Stimulated activated CD4-positive, alpha-beta T cell treated with anti-CD3 and anti-CD28 coated beads, Interleukin-1b, Interleukin-23, amount 100 ng/mL, for 4 hours (primary cell): ENCODE data around the gene BIRC5.

Source experiments
- DNase-seq, 2 donors: peaks; one replicate each; pipeline ENCODE4 v3.0.0-alpha.2; 2020; ENCODE audit warnings: low read depth in 2 of 2

The BIRC5 gene

DNA sequence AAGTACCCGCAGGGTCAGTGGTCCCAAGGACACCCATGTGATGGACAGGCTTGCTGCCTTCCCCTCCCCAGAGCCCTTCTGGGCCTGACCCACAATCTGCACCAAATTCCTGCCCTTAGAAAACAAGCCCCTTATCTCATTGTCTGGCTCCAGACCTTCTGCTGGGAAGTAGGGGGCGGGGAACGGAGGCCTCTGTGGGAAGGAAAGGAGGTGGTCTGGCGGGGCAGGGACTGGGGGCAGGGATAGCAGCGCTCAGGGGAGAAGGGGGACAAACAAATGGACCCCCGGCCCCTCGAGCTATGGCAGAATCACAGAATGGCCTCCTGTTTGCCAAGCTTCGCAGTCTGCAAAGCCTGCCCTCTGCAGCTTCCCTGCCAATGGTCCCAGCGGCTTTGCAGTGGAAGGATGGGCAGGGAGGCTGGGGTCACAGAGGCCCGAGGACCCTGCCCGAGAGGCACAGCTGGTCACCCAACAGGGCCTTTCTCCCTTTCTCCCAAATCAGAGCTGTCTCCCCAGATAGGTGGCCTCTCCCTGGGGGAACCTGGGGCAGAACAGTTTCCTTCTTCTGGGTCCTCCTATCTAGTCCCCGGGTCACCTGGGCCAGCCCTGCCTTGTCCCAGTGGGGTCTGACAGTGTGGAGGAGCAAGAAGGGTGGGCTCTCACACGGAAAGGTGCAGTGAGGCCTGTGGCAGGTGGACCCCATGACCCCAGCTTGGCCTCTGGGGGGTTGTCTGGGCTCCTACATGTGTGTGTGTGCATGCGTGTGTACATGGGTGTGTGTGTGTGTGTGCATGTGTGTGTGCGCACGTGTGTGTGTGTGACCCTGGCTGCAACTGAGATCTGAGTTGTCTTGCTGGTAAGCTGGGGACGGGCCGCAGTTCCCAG is 42.9 kb downstream of the BIRC5 start:
- no peak for DNase-seq

DNA sequence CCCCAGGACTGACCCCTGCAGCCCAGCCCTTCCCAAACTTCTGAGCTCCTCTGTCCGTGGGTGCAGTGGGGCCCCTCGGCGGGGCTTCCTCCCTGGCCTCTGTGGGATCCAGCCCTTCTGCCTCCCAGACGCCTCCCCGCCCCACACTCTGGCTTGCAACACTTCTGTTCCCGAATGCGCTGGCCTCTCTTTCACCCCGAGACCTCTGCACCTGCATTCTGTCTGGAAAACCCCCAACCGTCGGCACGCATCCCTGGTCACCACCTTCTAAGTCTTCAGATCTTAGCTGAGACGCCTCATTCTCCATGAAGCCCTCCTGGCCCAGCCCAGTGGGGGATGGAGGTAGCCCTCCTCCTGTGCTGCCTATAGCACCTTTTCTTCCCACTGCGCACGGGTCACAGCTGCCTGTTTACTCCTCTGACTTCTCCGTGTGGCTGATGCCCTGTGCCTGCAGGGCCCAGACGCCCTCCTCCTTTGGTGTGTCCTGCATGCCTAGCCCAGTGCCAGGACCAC is 43.8 kb downstream of the BIRC5 start:
- no peak for DNase-seq

DNA sequence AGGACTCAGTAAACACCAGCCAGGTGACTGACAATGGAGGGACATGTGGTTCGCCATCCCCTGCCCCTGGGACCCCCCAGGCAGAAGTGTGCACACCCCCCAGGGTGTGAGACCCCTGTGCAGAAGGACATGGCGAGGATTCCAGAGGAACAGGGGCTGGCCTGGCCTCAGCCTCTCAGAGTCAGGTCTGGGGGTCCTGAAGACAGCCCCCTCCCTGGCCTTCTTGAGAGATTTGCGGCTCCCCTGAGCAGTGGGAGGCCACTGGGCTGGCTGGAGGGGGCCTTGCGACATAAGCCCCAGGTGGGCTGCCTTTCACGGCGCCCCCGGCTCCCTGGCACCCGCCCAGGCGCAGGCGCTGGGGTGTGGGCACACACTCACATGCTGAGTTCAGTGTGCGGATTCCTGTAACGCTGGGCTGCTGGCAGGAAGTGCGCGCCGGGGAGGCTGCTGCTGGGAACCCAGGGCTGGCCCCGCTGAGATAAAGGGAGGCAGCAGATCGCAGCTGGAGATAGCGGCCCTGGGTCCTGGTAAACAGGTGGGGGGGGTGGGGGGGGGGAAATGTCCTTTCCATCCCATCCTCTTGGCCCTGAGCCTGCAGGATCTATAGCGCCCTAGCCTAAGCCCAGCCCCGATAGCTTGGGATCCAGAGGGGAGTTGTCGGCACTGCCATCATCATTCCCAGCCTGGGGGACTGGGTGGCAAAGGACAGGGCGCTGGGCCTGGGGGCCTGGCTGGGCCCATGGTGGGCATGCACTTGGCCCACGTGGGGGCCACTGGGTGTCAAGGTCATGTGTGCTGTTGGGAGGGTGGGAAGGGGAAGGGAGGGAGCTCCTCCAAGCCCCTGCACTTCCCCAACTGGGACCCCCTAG is 44.5 kb downstream of the BIRC5 start:
- peak; percentile 60 to 67 for DNase-seq

DNA sequence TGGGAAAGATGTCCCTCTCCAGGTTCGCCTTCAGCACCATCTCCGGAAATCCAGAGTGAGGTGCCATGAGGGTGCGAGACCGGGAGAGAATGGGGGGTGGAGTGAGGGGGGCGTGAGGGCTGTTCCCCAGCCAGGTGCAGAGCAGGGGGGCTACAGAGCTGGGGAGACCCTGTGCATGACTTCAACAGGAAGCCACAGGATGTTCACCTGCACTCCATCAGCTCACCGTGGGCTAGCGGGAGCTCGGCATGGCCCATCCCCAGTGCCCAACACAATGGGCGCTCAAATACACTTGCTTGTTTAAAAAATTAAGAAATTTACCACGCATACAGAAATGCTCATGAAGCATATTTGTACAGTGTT is 45.1 kb downstream of the BIRC5 start:
- DNase-seq = no peak

DNA sequence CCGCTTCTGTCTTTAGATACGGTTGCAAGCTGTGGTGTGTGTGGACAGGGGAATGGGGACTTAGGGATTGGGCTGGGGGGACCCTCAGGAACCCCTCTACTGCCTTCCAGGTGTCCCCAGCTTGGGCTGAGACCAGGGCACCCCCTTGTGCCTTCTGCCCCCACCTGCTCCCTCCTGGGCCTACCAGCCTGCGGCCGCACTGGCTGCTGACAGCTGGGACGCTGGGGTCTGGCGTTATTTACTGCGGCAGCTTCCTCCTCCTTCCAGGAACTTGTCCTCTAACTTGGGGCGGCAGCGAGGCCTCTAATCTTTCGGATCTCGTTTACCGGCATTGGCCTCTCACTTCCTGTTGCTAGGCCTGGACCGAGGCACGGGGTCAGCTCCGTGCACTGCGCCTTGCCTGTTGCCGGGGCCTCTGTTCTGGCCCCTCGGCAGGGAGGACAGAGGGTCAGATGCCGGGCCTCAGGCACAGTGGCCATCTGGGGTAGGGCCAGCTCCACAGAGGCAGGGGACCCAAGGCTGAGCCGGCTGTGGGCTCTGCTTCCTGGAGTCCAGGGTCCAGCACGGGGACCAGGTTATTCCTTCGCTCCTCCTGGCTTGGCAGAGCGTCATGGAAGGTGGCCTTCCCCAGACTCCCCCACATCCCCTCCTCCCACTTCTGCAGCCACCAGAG is 49.1 kb downstream of the BIRC5 start:
- DNase-seq = no peak

DNA sequence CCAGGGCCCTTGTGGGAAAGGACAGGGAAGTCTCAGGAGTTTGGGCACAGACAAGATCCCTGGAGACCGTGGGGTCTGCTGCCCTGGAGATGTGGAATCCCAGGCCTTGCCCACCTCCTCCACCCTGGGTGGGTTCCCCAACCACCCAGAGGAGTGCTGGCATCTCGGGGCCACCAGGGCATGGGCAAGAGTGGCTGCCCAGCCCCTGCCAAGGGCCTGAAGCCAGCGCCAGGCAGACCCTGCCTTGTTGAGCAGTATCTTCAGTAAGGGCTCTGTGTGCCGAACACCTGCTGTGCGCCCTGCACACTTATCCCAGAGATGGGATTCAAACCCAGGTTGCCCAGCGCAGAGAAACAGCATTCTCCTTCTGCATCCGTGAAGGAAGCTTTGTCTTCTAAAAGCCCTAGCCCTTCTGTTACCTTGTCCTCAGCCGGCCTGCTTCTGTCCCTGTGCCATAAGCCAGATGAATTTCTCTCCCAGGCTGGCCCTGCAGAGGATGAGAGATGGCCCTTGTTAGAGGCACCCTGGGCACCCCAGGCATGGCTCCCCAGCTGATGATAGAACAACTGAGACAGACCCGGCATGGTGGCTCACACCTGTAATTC is 49.8 kb downstream of the BIRC5 start:
- DNase-seq = no peak

DNA sequence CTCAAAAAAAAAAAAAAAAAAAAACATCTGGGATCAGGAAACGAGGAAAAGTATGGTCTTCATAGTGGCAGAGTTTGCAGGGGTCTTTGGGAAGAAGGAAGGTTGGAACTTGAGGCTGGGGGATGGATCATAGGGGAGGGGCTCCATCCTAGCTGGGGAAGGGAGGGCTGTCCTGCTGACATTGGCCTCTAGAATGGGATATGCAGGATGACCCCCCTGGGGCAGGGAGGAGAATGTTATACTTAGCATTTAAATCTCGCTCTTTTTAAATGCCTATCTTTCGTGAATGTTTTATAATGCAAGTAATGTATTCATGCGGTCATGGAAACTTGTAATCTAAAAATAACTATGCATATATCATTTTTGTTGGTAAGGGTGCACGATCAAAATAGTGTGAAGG is 50.5 kb downstream of the BIRC5 start:
- DNase-seq = no peak

DNA sequence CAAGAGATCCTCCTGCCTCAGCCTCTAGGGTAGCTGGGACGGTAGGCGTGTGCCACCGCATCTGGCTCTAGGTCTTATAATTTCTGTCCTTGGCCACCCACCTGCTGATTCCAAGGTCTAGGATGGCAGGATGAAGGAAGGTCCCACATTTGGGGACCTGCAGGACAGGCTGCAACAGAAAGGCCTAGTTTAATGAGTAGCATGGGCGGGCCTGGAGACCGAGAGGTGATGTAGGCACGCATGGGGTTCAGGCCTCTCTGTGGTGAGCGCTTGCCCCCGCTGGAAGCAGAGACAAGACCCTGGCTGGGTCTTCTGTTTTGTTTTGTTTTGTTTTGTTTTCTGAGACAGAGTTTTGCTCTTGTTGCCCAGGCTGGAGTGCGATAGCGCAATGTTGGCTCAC is 51.1 kb downstream of the BIRC5 start:
- no peak for DNase-seq

DNA sequence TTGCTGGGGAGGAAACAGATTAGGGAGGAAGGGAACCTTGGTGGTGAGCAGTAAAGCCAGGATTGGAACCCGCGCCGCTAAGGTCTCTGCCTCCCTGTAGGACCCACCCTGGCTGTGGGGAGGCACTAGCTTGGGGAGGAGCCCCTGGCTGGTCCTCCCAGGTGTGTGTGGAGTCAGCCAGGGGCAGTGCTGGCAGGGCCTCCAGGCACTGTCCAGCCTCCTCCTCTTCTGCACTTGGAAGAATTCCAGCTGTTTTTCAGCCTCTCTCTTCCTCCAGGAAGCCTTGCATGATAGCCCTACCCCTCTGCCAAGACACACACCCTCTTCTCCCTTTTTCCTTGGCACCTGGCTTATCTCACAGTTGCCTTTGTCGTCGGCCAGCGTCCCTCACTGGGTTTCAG is 52.2 kb downstream of the BIRC5 start:
- DNase-seq = no peak

DNA sequence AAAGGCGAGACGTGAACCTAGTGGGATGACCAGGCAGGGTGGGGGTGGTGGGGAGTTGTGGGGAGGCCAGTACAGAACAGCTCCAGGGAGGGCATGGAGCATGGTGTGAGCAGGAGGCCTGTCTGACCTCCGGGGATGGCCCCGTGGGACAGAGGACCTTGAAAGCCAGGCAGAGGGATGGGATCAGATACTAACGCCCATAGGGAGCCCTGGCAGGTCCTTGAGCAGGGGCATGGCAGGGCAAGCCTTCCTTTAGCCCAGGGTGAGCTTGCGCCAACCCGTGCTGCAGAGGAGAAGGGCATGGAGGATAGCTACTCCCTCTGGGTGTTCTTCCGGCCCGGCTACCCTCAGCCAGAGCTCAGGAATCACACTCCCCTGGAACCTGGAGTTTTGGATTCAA is 52.7 kb downstream of the BIRC5 start:
- DNase-seq = no peak

DNA sequence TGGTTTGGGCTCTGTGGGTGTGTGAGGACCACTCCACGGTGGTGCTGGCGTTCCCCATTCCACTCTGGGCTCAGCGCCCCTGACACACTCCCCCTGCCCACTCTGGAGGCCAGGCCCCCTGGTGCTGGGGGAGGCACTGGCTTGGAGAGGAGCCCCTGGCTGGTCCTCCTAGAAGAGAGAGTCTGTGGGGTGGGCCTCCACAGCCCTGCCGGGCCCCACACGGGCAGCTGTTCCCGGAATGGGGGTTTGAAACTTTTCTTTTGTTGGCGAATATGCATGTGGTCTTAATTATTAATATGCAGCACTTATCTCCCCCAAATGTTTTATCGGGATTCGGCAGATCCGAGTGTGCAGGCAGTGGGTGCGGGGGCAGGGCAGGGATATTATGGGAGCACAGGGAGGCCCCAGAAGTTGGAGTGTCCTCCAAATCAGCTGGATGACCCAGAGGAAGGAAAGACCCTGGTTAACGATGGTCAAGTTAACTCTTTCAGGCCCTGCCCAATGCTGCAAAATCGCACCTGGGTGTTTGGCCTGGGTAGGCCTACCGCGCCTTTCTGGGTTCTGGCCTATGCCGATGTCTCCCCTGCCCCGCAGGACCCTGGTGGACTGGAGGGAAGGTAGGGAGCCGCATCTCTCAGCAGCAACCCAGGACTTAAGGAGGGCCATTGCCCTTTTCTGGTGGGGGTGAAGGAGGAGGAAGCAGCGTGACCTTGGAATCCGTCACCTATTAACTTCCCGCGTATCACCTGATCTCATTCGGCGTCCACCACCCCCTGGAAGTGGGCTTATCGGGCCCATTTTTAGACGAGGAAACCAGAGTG is 53.4 kb downstream of the BIRC5 start:
- DNase-seq = no peak

DNA sequence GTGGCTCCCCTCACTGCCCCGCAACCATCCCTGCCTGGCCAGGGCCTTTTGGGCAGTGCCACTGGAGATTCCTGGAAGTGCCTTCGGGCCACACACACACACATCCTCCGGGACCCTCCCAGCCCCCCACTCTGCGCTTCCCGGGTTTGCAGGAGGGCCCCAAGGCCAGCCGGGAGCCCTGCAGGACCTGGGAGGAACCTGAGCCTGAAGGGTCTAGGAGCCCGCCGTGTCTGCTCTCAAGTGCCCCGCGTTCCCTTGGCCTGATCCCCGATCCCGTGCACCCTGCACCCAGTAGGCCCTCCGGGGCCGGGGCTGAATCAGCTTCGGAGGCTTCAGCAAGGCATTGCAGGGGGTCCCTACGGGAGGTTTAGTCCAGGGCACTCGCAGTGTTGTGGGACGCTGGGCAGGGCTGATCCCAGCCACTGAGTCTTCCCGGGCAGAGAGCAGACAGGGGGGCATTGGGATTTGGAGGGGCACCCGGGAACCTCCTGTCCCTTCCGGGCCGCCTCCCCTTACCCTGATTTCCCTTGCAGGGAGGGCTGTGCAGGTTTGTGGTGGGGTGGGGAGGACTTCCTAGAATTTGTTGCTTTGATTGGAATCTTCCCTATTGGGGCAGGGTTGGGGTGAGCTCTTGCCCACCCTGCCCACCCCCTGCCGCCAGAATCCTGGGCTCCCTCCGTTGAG is 54.3 kb downstream of the BIRC5 start:
- DNase-seq = no peak

DNA sequence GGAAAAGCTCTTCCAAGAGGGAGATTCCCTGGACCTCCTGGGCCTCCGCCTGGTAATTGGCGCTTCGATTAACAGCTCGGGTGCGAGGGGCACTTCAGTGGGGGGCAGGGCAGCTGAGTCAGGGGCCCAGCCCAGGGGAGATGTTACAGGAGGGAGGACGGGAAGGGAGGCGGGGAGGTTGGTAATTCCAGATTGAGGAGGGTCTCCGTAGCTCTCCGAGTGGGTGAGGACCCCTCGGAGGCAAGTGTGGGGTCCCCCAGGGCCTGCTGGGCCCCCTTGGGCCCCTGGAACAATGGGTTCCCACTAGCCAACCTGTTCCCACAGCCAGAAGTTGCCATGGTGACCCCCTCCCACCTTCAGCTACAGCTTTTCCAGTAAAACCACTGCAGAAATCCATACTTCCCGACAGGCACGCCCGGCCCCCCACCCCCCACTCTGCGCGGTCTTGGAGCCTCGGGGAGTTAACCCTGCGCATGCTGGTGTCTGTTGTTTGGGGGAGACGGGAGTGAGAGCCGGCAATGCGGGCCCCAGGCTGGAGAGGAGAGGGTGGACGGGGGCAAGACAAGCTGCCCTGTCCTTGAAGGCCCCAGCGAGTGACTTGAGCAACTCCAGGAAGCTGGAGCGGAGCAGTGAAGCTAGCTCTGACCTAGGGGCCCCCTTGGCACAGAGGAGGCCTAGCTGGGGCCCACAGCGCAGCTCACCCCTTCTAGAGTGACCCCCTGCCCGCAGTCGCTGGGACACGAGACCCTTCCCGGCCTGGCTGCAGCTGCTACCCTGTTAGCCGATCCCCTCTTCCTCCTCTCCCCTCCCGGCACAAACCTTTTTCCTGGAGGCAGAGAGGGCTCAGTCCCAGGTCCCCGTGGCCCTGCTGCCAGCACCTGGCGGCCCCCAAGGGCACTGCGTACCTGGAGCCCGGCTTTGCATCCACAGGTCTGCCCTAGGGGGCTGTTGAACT is 55.2 kb downstream of the BIRC5 start:
- DNase-seq = no peak

DNA sequence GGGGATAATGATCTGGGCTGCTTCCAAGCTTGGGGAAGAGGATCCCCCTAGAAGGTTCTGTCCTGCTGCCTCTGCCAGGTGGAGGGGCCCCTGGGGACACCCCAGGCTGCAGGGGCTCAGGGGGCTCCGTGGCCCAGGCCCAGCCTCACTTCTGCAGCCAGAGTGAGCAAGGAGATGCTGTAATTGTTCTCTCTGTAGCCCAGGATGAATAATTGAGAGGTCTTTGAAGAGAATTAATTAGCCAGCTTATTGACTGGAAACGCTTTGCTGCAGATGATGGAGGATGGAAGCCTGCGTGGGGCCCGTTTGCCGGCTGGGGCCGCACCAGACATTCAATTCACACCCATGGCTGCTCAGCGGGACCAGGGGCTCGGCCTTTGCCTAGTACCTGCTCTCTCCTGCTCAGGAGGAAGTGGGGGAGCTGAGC is 55.9 kb downstream of the BIRC5 start:
- DNase-seq = no peak

DNA sequence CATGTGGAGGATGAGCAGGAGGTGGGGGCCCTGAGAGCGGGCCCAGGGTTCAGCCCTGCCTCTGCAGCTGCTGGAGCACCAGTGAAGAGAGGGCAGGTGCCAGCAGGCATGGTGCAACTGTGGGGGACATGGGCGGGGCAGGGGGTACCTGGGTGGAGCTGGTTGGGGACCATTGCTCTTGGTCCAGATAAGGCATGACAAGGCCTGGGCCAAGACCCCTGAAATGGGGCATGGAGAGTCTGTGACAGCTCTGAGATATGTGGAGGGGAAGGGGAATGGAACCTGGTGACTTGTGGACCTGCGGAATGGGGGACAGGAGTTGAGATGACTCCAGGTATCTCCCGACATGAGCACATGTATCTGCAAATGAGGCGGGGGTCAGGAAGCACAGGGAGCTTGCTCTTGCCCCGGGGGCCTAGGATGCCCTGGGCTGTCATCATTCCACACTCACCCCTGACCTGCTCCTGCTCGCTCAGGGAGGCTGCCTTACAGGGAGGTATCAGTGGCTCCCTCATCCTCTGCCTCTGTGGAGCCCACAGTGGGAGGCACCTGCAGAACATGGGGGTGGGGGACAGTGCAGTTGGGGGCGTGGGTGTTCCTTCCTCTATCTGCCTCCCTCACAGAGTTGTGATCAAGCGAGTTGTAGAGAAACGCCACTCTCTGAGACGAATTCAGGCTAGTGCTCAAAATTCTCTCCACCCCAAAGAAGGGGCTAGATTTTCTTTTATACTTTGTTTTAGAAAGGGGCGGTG is 57.5 kb downstream of the BIRC5 start:
- DNase-seq = no peak

DNA sequence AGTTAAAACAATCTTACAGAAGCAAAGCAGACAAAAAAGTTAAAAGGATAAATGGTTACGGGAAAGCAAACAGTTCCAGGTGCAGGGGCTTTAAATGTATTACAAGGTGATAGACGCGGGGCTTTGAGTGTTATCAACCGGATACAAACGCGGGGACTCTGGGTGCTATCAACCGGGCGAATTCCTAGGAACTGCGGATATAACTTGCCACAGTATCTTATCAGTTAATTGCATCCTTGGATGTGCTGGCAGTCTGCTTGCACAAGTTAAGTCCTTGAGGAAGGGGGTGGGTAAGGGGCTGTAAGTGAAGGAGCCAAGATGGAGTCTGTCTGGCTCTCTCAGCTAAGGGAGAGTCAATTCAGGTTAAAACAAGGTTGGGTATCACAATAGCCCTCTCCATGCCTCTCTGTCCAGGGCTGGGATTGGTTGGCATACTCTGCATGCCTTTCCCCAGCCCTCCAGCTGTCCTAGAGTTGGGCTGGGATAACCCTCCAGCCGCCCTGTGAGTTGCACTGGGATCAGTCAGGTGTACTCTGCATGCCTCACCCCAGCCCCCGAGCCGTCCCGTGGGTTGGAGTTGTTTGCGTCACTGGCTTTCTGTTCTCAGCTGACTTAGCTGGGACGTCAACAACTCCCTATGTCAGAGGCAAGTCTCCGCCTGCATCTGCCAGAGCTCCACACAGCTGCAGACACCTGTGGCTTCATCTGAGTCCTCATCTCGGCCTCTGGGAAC is 58.3 kb downstream of the BIRC5 start:
- DNase-seq = peak; percentile 41 to 61

DNA sequence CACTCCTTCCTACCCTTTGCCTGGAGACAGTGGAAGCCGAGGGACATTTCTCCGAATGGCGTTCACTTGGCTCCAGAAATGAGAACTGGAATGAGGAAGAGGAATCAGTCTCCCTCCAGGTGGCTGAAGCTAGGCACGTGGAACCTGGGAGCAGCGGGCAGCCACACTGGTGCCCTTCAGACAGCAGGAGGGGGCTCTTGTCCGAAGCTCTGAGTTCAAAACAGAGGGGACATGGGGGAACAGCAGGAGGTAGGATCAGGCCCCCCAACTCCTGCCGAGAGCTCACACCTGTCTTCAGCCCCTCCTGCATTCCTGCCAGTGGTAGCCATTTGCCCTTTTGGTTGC is 58.8 kb downstream of the BIRC5 start:
- no peak for DNase-seq

DNA sequence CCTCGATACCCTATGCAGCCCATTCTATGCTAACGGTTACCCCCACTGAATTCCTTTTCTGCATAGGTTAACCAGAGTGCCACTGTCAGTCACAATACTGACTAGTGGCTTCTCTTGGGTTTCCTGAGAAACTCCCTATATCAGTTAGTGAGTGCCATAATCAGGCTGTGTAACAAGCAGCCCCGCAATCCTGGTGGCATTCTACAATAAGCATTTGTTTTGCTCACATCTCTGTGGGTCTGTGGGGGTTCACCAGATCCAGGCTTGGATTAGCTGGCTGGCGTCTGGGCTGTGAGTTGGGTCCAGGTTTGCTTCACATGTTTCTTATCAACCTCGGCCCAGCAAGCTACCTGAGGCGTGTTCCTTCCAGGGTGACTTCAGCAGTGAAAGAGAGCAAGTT is 59.8 kb downstream of the BIRC5 start:
- DNase-seq = no peak
